Neural progenitor cell (in vitro differentiated cells): ENCODE measurements around the gene SEPTIN6. TPM values are rescaled to one million over a fixed set of nuclear protein-coding genes. Genes with fewer than 3 reads are reported as not detected.

ENCODE experiments used
- DNase-seq: peaks from one replicate; pipeline ENCODE4 v3.0.0-alpha.2; 2016; ENCODE audit warnings: low spot score
- H2AFZ ChIP-seq: fragments of 200-600 bp; sonication (generic); replicated peaks from 2 replicates; pipeline ENCODE4 v1.6.1; 2016; ENCODE audit warnings: antibody characterized with exemption
- H3F3A ChIP-seq: fragments of 200-600 bp; sonication (generic); 2 replicates; pipeline ENCODE4 v1.6.1; 2016; ENCODE audit warnings: antibody characterized with exemption, low read depth
- H3K27ac ChIP-seq: fragments of 200-600 bp; sonication (generic); 2 replicates; pipeline ENCODE4 v1.5.1; 2016; ENCODE audit warnings: mild to moderate bottlenecking
- H3K27me3 ChIP-seq: fragments of 200-600 bp; sonication (generic); 2 replicates; pipeline ENCODE4 v1.6.1; 2016; ENCODE audit warnings: mild to moderate bottlenecking, moderate library complexity
- H3K36me3 ChIP-seq: fragments of 200-600 bp; sonication (generic); 2 replicates; pipeline ENCODE4 v1.5.1; 2016
- H3K4me1 ChIP-seq: fragments of 200-600 bp; sonication (generic); 2 replicates; pipeline ENCODE4 v1.6.1; 2016; ENCODE audit warnings: mixed run types
- H3K4me2 ChIP-seq: fragments of 200-600 bp; sonication (generic); 2 replicates; pipeline ENCODE4 v1.6.1; 2016
- H3K4me3 ChIP-seq: fragments of 200-600 bp; sonication (generic); 2 replicates; pipeline ENCODE4 v1.5.1; 2016
- H3K79me2 ChIP-seq: fragments of 200-600 bp; sonication (generic); 2 replicates; pipeline ENCODE4 v1.6.1; 2016; ENCODE audit warnings: low read depth
- H3K9ac ChIP-seq: fragments of 200-600 bp; sonication (generic); 2 replicates; pipeline ENCODE4 v1.6.1; 2016
- H3K9me3 ChIP-seq: fragments of 200-600 bp; sonication (generic); 2 replicates; pipeline ENCODE4 v1.5.1; 2016; ENCODE audit warnings: low read depth
- H4K20me1 ChIP-seq: fragments of 200-600 bp; sonication (generic); 2 replicates; pipeline ENCODE4 v1.6.1; 2016; ENCODE audit warnings: low read depth
- H3K27ac Mint-ChIP-seq: 3 replicates; pipeline ENCODE4 v1.8.0; 2021; ENCODE audit warnings: mixed read lengths
- H3K27me3 Mint-ChIP-seq: 2 replicates; pipeline ENCODE4 v1.8.0; 2022; ENCODE audit warnings: low read depth, mild to moderate bottlenecking, inconsistent platforms, moderate library complexity, mixed read lengths; ENCODE audit not compliant: insufficient read depth
- H3K36me3 Mint-ChIP-seq: 3 replicates; pipeline ENCODE4 v1.8.0; 2021; ENCODE audit warnings: mixed read lengths
- H3K4me1 Mint-ChIP-seq: 3 replicates; pipeline ENCODE4 v1.8.0; 2021; ENCODE audit warnings: mixed read lengths
- H3K4me3 Mint-ChIP-seq: 3 replicates; pipeline ENCODE4 v1.8.0; 2021; ENCODE audit warnings: mild to moderate bottlenecking, moderate library complexity, mixed read lengths
- H3K9me3 Mint-ChIP-seq: 3 replicates; pipeline ENCODE4 v1.8.0; 2020; ENCODE audit warnings: mixed read lengths
- EZH2 ChIP-seq: fragments of 200-600 bp; sonication (generic); IDR thresholded peaks from 2 replicates; pipeline ENCODE4 v1.6.1; 2017; ENCODE audit warnings: antibody characterized with exemption, mild to moderate bottlenecking, moderate library complexity
- EZH2phosphoT487 ChIP-seq: fragments of 200-600 bp; sonication (generic); IDR thresholded peaks from 2 replicates; pipeline ENCODE4 v1.6.1; 2017; ENCODE audit warnings: antibody characterized with exemption
- total RNA-seq: library from RNA; depleted of rRNA; stranded (reverse); fragments of >200 nt; gene quantifications from 2 replicates; pipeline ENCODE4 v1.2.3, GENCODE V29; 2015; ENCODE audit warnings: low replicate concordance
- TF ChIP-seq, protein P1 (sequence below): fragments of 200-600 bp; sonication (generic); IDR thresholded peaks from 2 replicates; pipeline ENCODE4 v1.5.1; 2017; ENCODE audit warnings: antibody characterized with exemption, mild to moderate bottlenecking

SEPTIN6 gene
- total RNA-seq, 1 donor from 2014 or later, result 19.4 TPM

DNA sequence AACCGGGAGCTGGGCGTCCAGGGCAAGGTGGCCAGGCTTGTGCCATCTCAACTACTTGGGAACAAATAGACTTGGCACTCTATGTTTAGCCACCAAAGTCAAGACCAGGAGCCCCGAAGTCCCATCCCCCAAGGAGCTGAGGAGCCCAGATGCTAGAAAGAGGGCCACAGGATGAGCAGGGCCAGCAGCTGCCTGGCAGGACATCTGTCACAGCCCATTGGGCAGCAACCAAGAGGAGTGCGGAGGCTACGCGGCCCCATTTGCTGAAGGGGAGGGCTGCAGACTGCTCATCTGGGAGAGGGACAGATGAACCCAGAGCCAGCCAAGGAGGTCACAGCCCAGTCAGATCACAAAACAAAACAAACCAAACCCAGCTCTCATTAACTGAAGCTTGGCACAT is 42.5 kb upstream of the SEPTIN6 start:
- DNase-seq, result no peak
- no peaks in the 10 kb centered on the region for H4K20me1 ChIP-seq
- no peak for TF ChIP-seq EZH2phosphoT487
- TF ChIP-seq, protein P1, sequence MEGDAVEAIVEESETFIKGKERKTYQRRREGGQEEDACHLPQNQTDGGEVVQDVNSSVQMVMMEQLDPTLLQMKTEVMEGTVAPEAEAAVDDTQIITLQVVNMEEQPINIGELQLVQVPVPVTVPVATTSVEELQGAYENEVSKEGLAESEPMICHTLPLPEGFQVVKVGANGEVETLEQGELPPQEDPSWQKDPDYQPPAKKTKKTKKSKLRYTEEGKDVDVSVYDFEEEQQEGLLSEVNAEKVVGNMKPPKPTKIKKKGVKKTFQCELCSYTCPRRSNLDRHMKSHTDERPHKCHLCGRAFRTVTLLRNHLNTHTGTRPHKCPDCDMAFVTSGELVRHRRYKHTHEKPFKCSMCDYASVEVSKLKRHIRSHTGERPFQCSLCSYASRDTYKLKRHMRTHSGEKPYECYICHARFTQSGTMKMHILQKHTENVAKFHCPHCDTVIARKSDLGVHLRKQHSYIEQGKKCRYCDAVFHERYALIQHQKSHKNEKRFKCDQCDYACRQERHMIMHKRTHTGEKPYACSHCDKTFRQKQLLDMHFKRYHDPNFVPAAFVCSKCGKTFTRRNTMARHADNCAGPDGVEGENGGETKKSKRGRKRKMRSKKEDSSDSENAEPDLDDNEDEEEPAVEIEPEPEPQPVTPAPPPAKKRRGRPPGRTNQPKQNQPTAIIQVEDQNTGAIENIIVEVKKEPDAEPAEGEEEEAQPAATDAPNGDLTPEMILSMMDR, result no peak
- no peak for TF ChIP-seq EZH2
- H2AFZ ChIP-seq, result no peak overlapping the region
- no peaks in the 10 kb centered on the region for H3K36me3 Mint-ChIP-seq
- no peak overlapping the region for H3K27ac ChIP-seq
- H3K27me3 Mint-ChIP-seq, result peaks cover 5% of the 10 kb centered on the region
- no peak overlapping the region for H3K27ac Mint-ChIP-seq
- H3K9me3 Mint-ChIP-seq, result peaks cover 25% of the 10 kb centered on the region
- no peaks in the 10 kb centered on the region for H3K36me3 ChIP-seq
- no peaks in the 10 kb centered on the region for H3F3A ChIP-seq
- H3K9me3 ChIP-seq, result no peaks in the 10 kb centered on the region
- H3K79me2 ChIP-seq, result no peaks in the 10 kb centered on the region
- no peaks in the 10 kb centered on the region for H3K27me3 ChIP-seq
- H3K9ac ChIP-seq, result no peak overlapping the region
- H3K4me3 ChIP-seq, result no peak overlapping the region
- H3K4me3 Mint-ChIP-seq, result no peak overlapping the region
- peaks cover 6% of the 10 kb centered on the region for H3K4me1 Mint-ChIP-seq
- no peak overlapping the region for H3K4me2 ChIP-seq
- no peaks in the 10 kb centered on the region for H3K4me1 ChIP-seq

DNA sequence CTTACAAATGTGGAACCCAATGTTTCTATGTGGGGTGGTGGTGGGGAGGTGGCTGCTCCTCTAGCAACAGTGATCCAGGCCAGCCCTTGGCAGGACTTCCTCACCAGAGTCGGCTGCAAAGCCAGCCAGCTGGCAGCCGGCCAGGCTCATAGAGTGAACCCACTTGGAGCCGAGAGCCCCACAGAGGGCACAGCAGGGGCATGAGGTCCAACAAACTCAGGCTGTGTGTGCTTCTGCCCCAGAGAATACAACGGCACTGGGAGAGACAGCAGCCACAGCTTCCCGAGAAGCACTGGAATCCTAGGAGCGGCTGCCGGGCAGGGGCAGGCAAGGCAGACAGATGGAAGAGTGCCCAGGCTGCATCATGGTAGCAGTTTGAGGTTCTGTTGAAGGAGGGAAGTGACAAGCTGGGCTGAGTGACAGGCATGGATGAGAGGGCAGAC is 42.0 kb upstream of the SEPTIN6 start:
- Histone ChIP-seq H3K4me1 (no peaks in the 10 kb centered on the region), H3K27me3 (no peaks in the 10 kb centered on the region), H3K36me3 (no peaks in the 10 kb centered on the region), H3K27ac (no peak overlapping the region), H4K20me1 (no peaks in the 10 kb centered on the region), H3F3A (no peaks in the 10 kb centered on the region), H3K4me3 (no peak overlapping the region), H3K79me2 (no peaks in the 10 kb centered on the region), H3K9me3 (no peaks in the 10 kb centered on the region), H3K9ac (no peak overlapping the region), H3K4me2 (no peak overlapping the region), H2AFZ (no peak overlapping the region)
- H3K4me1 Mint-ChIP-seq, result peaks cover 6% of the 10 kb centered on the region
- DNase-seq, result no peak
- peaks cover 5% of the 10 kb centered on the region for H3K27me3 Mint-ChIP-seq
- H3K27ac Mint-ChIP-seq, result no peak overlapping the region
- peaks cover 25% of the 10 kb centered on the region for H3K9me3 Mint-ChIP-seq
- H3K36me3 Mint-ChIP-seq, result no peaks in the 10 kb centered on the region
- no peak overlapping the region for H3K4me3 Mint-ChIP-seq
- TF ChIP-seq EZH2phosphoT487 (no peak), EZH2 (no peak)
- TF ChIP-seq, protein P1, result no peak

DNA sequence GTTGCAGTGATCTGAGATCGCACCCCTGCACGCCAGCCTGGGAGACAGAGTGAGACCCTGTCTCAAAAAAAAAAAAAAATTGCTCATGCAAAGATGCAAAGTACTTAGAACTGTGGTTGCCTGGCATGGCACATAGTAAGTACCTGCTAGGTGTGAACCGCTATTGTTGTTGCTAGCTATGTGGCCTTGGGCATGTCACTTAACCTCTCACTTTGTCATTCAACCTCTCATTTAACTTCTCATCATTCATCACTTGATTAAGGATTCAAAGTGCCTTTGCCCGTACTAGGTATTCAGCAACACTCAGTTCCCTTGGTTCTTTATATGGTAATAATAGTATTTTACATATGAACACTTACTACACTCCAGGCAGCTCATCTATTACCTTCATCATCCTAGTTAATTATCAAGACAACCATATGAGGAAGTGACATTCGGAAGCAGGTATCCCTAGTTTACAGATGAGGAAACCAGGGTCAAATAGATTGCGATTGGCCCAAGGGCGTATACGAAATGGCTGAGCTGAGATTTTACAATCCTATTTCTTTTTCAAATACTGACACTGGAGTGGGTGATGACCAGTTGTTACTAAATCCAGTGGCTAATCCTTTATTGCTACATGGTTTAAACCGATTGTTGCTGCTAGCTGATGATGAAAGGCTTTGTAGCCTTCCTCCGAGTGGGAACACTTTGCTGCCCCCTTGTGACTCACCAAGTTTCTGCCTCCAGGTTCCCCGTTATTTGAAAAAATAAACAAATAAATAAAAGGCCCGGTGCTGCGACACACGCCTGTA is 36.6 kb upstream of the SEPTIN6 start:
- no peaks in the 10 kb centered on the region for H3F3A ChIP-seq
- no peaks in the 10 kb centered on the region for H3K79me2 ChIP-seq
- no peak overlapping the region for H3K27ac ChIP-seq
- H4K20me1 ChIP-seq, result no peaks in the 10 kb centered on the region
- Mint-ChIP-seq H3K4me1 (peaks cover 7% of the 10 kb centered on the region), H3K4me3 (no peak overlapping the region), H3K27ac (no peak overlapping the region), H3K36me3 (no peaks in the 10 kb centered on the region), H3K9me3 (peaks cover 18% of the 10 kb centered on the region), H3K27me3 (no peaks in the 10 kb centered on the region)
- H3K36me3 ChIP-seq, result no peaks in the 10 kb centered on the region
- no peaks in the 10 kb centered on the region for H3K27me3 ChIP-seq
- H2AFZ ChIP-seq, result no peak overlapping the region
- H3K9ac ChIP-seq, result no peak overlapping the region
- no peaks in the 10 kb centered on the region for H3K4me1 ChIP-seq
- H3K4me3 ChIP-seq, result no peak overlapping the region
- DNase-seq, result peak; percentile 75
- H3K4me2 ChIP-seq, result no peak overlapping the region
- no peaks in the 10 kb centered on the region for H3K9me3 ChIP-seq
- TF ChIP-seq EZH2 (no peak), EZH2phosphoT487 (no peak)
- TF ChIP-seq, protein P1, result peak; percentile 60
